Liver (tissue), 3 donors: ENCODE results near the gene KCNA5.

Experiments
- ATF3 ChIP-seq: IDR thresholded peaks from 2 replicates; pipeline ENCODE4 v1.6.1; 2016; ENCODE audit warnings: antibody characterized with exemption
- CTCF ChIP-seq: fragments of 150-350 bp; IDR thresholded peaks from 2 replicates; pipeline ENCODE4 v1.5.1; 2017; ENCODE audit warnings: improper control_type of control experiment, low read depth, low read length; ENCODE audit not compliant: missing input control
- MAX ChIP-seq: IDR thresholded peaks from 2 replicates; pipeline ENCODE4 v1.6.1; 2016; ENCODE audit warnings: antibody characterized with exemption
- RAD21 ChIP-seq, 2 donors: IDR thresholded peaks; 2 replicates each; pipeline ENCODE4 v1.6.1; 2016; ENCODE audit warnings: antibody characterized with exemption in 2 of 2, mild to moderate bottlenecking in 2 of 2
- REST ChIP-seq: IDR thresholded peaks from 2 replicates; pipeline ENCODE4 v1.6.1; 2016; ENCODE audit warnings: antibody characterized with exemption, mild to moderate bottlenecking
- RXRA ChIP-seq, 2 donors: IDR thresholded peaks; 2 replicates each; pipeline ENCODE4 v1.6.1; 2017 to 2018; ENCODE audit warnings: antibody characterized with exemption in 2 of 2, mild to moderate bottlenecking in 1 of 2
- YY1 ChIP-seq: IDR thresholded peaks from 2 replicates; pipeline ENCODE4 v1.6.1; 2016; ENCODE audit warnings: antibody characterized with exemption, mild to moderate bottlenecking
- donor health status: healthy.
- donor health status: healthy.

- TF ChIP-seq RXRA (IDR thresholded peaks at IDR 0.05) (no peak), MAX (no peak), CTCF (no peak), YY1 (no peak), RAD21 (IDR thresholded peaks at IDR 0.05) (no peak), ATF3 (no peak), REST (no peak)
Observed at GRCh38 chr12:5013266-5013730, 30.4 kb upstream of the KCNA5 start.
